ENCODE data around the gene SCYGR8.

- TF ChIP-seq CTCF (IDR thresholded peaks at IDR 0.05; ENCODE audit: low read depth, low read length) (no peak), POLR2A (IDR thresholded peaks at IDR 0.05; ENCODE audit: extremely low read depth, insufficient read length) (no peak), MAX (IDR thresholded peaks at IDR 0.05; ENCODE audit: low read depth, low read length) (no peak), MYC (IDR thresholded peaks at IDR 0.05; ENCODE audit: low read depth, low read length) (no peak)
Measured at GRCh38 chr2:227720680-227721079, 25.0 kb upstream of the SCYGR8 start.
